GM20000 (cell line): ENCODE data around the gene GRM6.

ENCODE experiments used
- DNase-seq: peaks from one replicate; pipeline ENCODE4 v3.0.0; 2012; ENCODE audit warnings: low spot score
- CTCF ChIP-seq: IDR thresholded peaks from 2 replicates; pipeline ENCODE4 v1.5.1; 2012; ENCODE audit warnings: mild to moderate bottlenecking, control low read depth; ENCODE audit errors: extremely low read depth, missing control alignments

The GRM6 gene

GRCh38 chr5:178990491-178990890 lies 4.6 kb downstream of the GRM6 start:
- DNase-seq = no peak
- TF ChIP-seq CTCF = no peak

- no peak for TF ChIP-seq CTCF
- DNase-seq = no peak
Observed at GRCh38 chr5:178989311-178989710, 5.8 kb downstream of the GRM6 start.

DNA sequence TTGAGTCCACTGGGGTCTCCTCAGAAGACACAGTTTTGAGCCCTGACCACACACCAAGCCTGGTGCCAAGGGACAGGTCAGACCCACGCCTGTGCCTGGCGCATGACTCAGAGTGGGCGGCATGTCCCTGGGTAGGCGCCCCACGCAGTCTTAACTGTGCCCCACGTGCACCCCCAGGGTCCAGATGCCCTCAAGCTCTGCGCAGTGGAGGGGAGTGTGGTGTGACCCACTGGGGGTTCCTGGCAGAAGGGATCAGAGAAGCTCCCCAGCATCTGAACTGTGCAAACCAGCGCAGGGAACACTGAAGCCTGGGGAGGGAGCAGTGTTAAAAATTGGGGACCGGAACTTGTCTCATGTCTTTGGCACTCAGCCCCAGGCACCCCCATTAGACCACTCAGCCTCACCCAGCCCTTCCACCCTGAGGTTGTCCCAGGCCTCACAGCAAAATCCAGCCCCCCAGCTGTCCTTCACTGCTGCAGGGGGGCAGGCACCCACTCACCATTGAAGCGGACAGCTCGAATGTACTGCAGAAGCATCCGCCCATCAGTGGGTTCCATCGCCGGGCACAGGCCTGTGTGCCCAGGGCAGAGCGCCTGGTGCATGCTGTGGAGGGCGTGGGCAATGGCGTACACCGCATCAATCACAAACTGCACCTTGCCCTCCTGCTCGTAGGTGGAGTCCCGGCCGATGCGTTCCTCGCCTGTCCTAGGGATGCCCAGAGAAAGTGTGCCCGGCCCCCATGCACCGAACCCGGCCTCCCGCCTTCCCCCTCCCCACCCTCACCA lies 6.5 kb downstream of the GRM6 start:
- no peak for TF ChIP-seq CTCF
- no peak for DNase-seq

DNA sequence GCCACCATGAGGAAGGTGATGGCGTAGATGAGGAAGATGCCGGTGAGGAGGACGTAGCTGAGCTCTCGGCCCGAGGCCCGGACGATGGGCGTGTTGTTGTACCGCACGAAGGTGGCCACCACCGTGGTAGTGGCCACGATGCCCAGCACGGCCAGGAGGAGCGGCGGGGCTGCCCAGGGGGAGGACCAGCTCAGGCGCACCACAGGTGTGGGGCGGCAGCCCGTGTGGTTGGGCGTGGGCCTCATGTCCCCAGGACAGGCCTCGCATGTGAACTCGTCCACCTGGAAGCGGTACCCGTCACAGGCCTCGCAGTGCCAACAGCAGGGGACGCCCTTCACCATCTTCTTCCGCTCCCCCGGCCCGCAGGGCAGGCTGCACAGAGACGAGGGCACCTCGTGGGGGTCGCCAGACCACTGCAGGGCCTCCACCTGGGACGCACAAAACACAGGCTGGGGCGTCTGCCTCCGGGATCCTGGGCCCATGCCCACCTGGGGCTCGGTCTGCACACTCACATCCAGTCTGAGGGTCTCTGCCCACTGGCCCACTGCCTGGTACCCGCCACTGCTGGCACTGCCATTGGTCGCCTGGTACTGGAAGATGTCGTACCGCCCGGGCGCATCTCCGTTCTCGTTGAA lies 8.7 kb downstream of the GRM6 start:
- no peak for TF ChIP-seq CTCF
- DNase-seq = no peak

DNA sequence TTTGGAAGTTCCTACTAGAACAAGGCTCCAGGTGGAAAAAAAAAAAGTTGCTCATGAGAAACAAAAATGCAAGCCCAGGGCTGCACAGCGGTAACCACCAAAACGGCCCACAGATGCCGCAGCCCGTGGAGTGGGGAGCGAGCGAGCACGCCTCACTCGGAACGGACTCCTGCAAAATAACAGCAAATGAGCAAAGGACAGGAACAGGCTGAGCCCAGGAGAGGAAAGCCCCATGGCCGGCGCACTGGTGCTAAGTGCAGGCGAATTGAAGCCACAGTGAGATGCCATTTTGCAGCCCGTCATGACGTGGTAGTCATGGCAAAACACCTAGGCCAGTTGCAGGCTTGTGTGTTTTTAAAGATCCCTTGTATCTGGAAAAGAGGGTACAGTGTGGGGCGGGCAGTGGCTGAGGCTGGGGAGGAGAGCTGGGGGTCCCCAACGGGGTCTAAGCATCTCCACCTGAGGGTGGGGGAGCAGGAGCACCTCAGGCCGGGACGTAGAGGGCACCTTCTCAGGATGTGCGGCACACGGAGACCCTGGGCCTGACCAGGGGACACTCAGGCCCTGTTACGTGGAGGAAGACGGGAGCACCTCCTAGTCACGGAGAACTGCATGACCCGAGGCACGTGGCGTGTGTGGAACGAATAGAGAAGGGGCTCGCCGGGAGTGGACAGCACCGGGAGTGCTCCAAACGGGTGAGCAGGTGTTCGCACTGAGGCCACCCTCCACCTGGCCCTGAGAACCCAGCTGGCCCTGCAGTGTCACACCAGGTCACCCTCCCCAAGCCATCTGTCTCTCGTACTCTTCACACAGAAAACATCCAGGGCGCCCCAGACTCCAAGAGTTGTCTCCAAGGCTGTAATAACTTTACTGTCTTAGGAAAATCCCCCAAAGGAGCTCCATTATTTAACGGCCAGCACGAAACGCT lies 10.7 kb downstream of the GRM6 start:
- no peak for TF ChIP-seq CTCF
- DNase-seq = no peak

GRCh38 chr5:178983728-178984127 lies 11.4 kb downstream of the GRM6 start:
- DNase-seq = no peak
- no peak for TF ChIP-seq CTCF
